ENCODE data around the gene DARS1.
"Not testable (repeated sequence)": the region's sequence is repeated elsewhere in the genome, so short reads cannot be mapped to it uniquely, and the experiment has no call there.

The DARS1 gene

GRCh38 chr2:135936524-135936923 lies 48.9 kb downstream of the DARS1 start:
- no peak for DNase-seq

- no peak for DNase-seq
Measured at GRCh38 chr2:135935914-135936313, 49.5 kb downstream of the DARS1 start.

GRCh38 chr2:135931776-135932443 lies 53.5 kb downstream of the DARS1 start:
- DNase-seq: no peak

- no peak for DNase-seq
Measured at GRCh38 chr2:135926605-135927004, 58.8 kb downstream of the DARS1 start.

GRCh38 chr2:135925571-135925970 lies 59.9 kb downstream of the DARS1 start:
- no peak for DNase-seq

GRCh38 chr2:135916207-135916606 lies 69.2 kb downstream of the DARS1 start:
- peak; percentile 47 for DNase-seq

- DNase-seq: no peak
Measured at GRCh38 chr2:135914485-135914884, 70.9 kb downstream of the DARS1 start.

GRCh38 chr2:135913727-135914365 lies 71.6 kb downstream of the DARS1 start:
- DNase-seq: peak; percentile 38

GRCh38 chr2:135909976-135910375 lies 75.5 kb downstream of the DARS1 start:
- DNase-seq: no peak

GRCh38 chr2:135905679-135906078 lies 79.7 kb downstream of the DARS1 start:
- no peak for DNase-seq

GRCh38 chr2:135904341-135904989 lies 81.0 kb downstream of the DARS1 start:
- DNase-seq: no peak

- no peak for DNase-seq
Measured at GRCh38 chr2:135903650-135904049, 81.8 kb downstream of the DARS1 start.

GRCh38 chr2:135899567-135899966 lies 85.9 kb downstream of the DARS1 start:
- DNase-seq: no peak

GRCh38 chr2:135898234-135898786 lies 87.1 kb downstream of the DARS1 start:
- no peak for DNase-seq

- DNase-seq: no peak
Measured at GRCh38 chr2:135894930-135895329, 90.5 kb downstream of the DARS1 start.

GRCh38 chr2:135893374-135893794 lies 92.0 kb downstream of the DARS1 start:
- no peak for DNase-seq

- no peak for DNase-seq
Measured at GRCh38 chr2:135890835-135891234, 94.6 kb downstream of the DARS1 start.

- DNase-seq: no peak
Measured at GRCh38 chr2:135890149-135890548, 95.3 kb downstream of the DARS1 start.

- not testable (repeated sequence) for DNase-seq
Measured at GRCh38 chr2:135888587-135888986, 96.8 kb downstream of the DARS1 start.

GRCh38 chr2:135885709-135886108 lies 99.7 kb downstream of the DARS1 start:
- DNase-seq: no peak

- no peak for DNase-seq
Measured at GRCh38 chr2:135882415-135882814, 103.0 kb downstream of the DARS1 start.

GRCh38 chr2:135876770-135877169 lies 108.7 kb downstream of the DARS1 start:
- not testable (repeated sequence) for DNase-seq

GRCh38 chr2:135876066-135876711 lies 109.2 kb downstream of the DARS1 start, which contains the start of gene MCM6:
Gene MCM6, minus strand, starts transcription at chr2:135876443. Its CDS starts 78 bp downstream, at chr2:135876365.
- DNase-seq: peak; percentile 99

All from NCI-H146 (cell line).